Liver (tissue), 3 donors: ENCODE results near the gene SPAG8.

Experiments
- CTCF ChIP-seq: fragments of 150-350 bp; IDR thresholded peaks from 2 replicates; pipeline ENCODE4 v1.5.1; 2017; ENCODE audit warnings: improper control_type of control experiment, low read depth, low read length; ENCODE audit not compliant: missing input control
- EGR1 ChIP-seq, 2 donors: IDR thresholded peaks; 2 replicates each; pipeline ENCODE4 v1.6.1; 2016 to 2018; ENCODE audit warnings: antibody characterized with exemption in 2 of 2, low read depth in 2 of 2
- FOXA1 ChIP-seq: IDR thresholded peaks from 2 replicates; pipeline ENCODE4 v1.6.1; 2016; ENCODE audit warnings: antibody characterized with exemption
- GABPA ChIP-seq, 2 donors: IDR thresholded peaks in 1 of 2; conservative IDR thresholded peaks in 1 of 2; 2 replicates each; pipeline ENCODE4 v1.6.1; 2016; ENCODE audit warnings: antibody characterized with exemption in 2 of 2, mild to moderate bottlenecking in 1 of 2, moderate library complexity in 1 of 2
- HNF4A ChIP-seq, 2 donors: conservative IDR thresholded peaks; 2 replicates each; pipeline ENCODE4 v1.6.1; 2016; ENCODE audit warnings: antibody characterized with exemption in 2 of 2, mild to moderate bottlenecking in 2 of 2
- HNF4G ChIP-seq: IDR thresholded peaks from 2 replicates; pipeline ENCODE4 v1.6.1; 2016; ENCODE audit warnings: antibody characterized with exemption
- JUND ChIP-seq, 2 donors: IDR thresholded peaks; 2 replicates each; pipeline ENCODE4 v1.6.1; 2016; ENCODE audit warnings: antibody characterized with exemption in 2 of 2
- NR2F2 ChIP-seq: IDR thresholded peaks from 2 replicates; pipeline ENCODE4 v1.6.1; 2016; ENCODE audit warnings: antibody characterized with exemption
- RAD21 ChIP-seq, 2 donors: IDR thresholded peaks; 2 replicates each; pipeline ENCODE4 v1.6.1; 2016; ENCODE audit warnings: antibody characterized with exemption in 2 of 2, mild to moderate bottlenecking in 2 of 2
- REST ChIP-seq: IDR thresholded peaks from 2 replicates; pipeline ENCODE4 v1.6.1; 2016; ENCODE audit warnings: antibody characterized with exemption, mild to moderate bottlenecking
- TAF1 ChIP-seq: conservative IDR thresholded peaks from 2 replicates; pipeline ENCODE4 v1.6.1; 2016; ENCODE audit warnings: antibody characterized with exemption, mild to moderate bottlenecking
- YY1 ChIP-seq: IDR thresholded peaks from 2 replicates; pipeline ENCODE4 v1.6.1; 2016; ENCODE audit warnings: antibody characterized with exemption, mild to moderate bottlenecking
- TF ChIP-seq, protein P1 (sequence below): IDR thresholded peaks from 2 replicates; pipeline ENCODE4 v1.6.1; 2016; ENCODE audit warnings: antibody characterized with exemption
- TF ChIP-seq, protein P2 (sequence below): IDR thresholded peaks from 2 replicates; pipeline ENCODE4 v1.6.1; 2016; ENCODE audit warnings: antibody characterized with exemption
- donor health status: healthy.
- donor health status: healthy.

- TF ChIP-seq, protein P1, sequence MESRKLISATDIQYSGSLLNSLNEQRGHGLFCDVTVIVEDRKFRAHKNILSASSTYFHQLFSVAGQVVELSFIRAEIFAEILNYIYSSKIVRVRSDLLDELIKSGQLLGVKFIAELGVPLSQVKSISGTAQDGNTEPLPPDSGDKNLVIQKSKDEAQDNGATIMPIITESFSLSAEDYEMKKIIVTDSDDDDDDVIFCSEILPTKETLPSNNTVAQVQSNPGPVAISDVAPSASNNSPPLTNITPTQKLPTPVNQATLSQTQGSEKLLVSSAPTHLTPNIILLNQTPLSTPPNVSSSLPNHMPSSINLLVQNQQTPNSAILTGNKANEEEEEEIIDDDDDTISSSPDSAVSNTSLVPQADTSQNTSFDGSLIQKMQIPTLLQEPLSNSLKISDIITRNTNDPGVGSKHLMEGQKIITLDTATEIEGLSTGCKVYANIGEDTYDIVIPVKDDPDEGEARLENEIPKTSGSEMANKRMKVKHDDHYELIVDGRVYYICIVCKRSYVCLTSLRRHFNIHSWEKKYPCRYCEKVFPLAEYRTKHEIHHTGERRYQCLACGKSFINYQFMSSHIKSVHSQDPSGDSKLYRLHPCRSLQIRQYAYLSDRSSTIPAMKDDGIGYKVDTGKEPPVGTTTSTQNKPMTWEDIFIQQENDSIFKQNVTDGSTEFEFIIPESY = no peak
- no peak for TF ChIP-seq CTCF
- no peak for TF ChIP-seq JUND (IDR thresholded peaks at IDR 0.05)
- no peak for TF ChIP-seq NR2F2
- no peak for TF ChIP-seq YY1
- TF ChIP-seq GABPA (IDR thresholded peaks at IDR 0.05 in 1 of 2, conservative IDR thresholded peaks at IDR 0.05 in 1 of 2) = no peak
- no peak for TF ChIP-seq HNF4A (conservative IDR thresholded peaks at IDR 0.05)
- TF ChIP-seq, protein P2, sequence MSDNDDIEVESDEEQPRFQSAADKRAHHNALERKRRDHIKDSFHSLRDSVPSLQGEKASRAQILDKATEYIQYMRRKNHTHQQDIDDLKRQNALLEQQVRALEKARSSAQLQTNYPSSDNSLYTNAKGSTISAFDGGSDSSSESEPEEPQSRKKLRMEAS = no peak
- TF ChIP-seq RAD21 (IDR thresholded peaks at IDR 0.05) = no peak
- TF ChIP-seq HNF4G = no peak
- TF ChIP-seq REST = no peak
- TF ChIP-seq FOXA1 = no peak
- no peak for TF ChIP-seq EGR1 (IDR thresholded peaks at IDR 0.05; ENCODE audit: low read depth in 2 of 2)
- no peak for TF ChIP-seq TAF1
These were observed 11.5 kb downstream of the SPAG8 start for GRCh38 chr9:35800530-35800929.
